ENCODE results near the gene COL23A1. TPM values are rescaled to one million over a fixed set of nuclear protein-coding genes. Genes with fewer than 3 reads are reported as not detected.
"Not testable (repeated sequence)": the region's sequence is repeated elsewhere in the genome, so short reads cannot be mapped to it uniquely, and the experiment has no call there.

COL23A1 gene
- polyA plus RNA-seq, 3 donors: 5.7 to 8.7 (median 7.7) TPM

GRCh38 chr5:178314961-178315820 is 275.0 kb downstream of the COL23A1 start:
- no peak for DNase-seq (ENCODE audit: extremely low read depth in 1 of 11, low read depth in 9 of 11, low spot score in 4 of 11)

- no peak for DNase-seq (ENCODE audit: extremely low read depth in 1 of 11, low read depth in 9 of 11, low spot score in 4 of 11)
Measured at GRCh38 chr5:178314061-178314660, 276.0 kb downstream of the COL23A1 start.

- DNase-seq (ENCODE audit: extremely low read depth in 1 of 11, low read depth in 9 of 11, low spot score in 4 of 11): no peak
Measured at GRCh38 chr5:178313316-178313715, 276.9 kb downstream of the COL23A1 start.

- no peak for DNase-seq (ENCODE audit: extremely low read depth in 1 of 11, low read depth in 9 of 11, low spot score in 4 of 11)
Measured at GRCh38 chr5:178312880-178313282, 277.3 kb downstream of the COL23A1 start.

GRCh38 chr5:178310130-178310865 is 279.9 kb downstream of the COL23A1 start:
- DNase-seq (ENCODE audit: extremely low read depth in 1 of 11, low read depth in 9 of 11, low spot score in 4 of 11): no peak

GRCh38 chr5:178309271-178310013 is 280.8 kb downstream of the COL23A1 start:
- no peak for DNase-seq (ENCODE audit: extremely low read depth in 1 of 11, low read depth in 9 of 11, low spot score in 4 of 11)

- DNase-seq (ENCODE audit: extremely low read depth in 1 of 11, low read depth in 9 of 11, low spot score in 4 of 11): no peak
Measured at GRCh38 chr5:178308541-178309092, 281.6 kb downstream of the COL23A1 start.

GRCh38 chr5:178307267-178308045 is 282.7 kb downstream of the COL23A1 start:
- DNase-seq (ENCODE audit: extremely low read depth in 1 of 11, low read depth in 9 of 11, low spot score in 4 of 11): no peak

- no peak for DNase-seq (ENCODE audit: extremely low read depth in 1 of 11, low read depth in 9 of 11, low spot score in 4 of 11)
Measured at GRCh38 chr5:178306430-178307225, 283.6 kb downstream of the COL23A1 start.

GRCh38 chr5:178305801-178306200 is 284.4 kb downstream of the COL23A1 start:
- no peak for DNase-seq (ENCODE audit: extremely low read depth in 1 of 11, low read depth in 9 of 11, low spot score in 4 of 11)

GRCh38 chr5:178304761-178305645 is 285.2 kb downstream of the COL23A1 start:
- no peak for DNase-seq (ENCODE audit: extremely low read depth in 1 of 11, low read depth in 9 of 11, low spot score in 4 of 11)

- no peak for DNase-seq (ENCODE audit: extremely low read depth in 1 of 11, low read depth in 9 of 11, low spot score in 4 of 11)
Measured at GRCh38 chr5:178304016-178304415, 286.2 kb downstream of the COL23A1 start.

- not testable (repeated sequence) for DNase-seq (ENCODE audit: extremely low read depth in 1 of 11, low read depth in 9 of 11, low spot score in 4 of 11)
Measured at GRCh38 chr5:178302321-178302720, 287.9 kb downstream of the COL23A1 start.

GRCh38 chr5:178301641-178302040 is 288.6 kb downstream of the COL23A1 start:
- no peak for DNase-seq (ENCODE audit: extremely low read depth in 1 of 11, low read depth in 9 of 11, low spot score in 4 of 11)

- DNase-seq (ENCODE audit: extremely low read depth in 1 of 11, low read depth in 9 of 11, low spot score in 4 of 11): no peak
Measured at GRCh38 chr5:178298283-178298807, 291.8 kb downstream of the COL23A1 start.

GRCh38 chr5:178297751-178298150 is 292.4 kb downstream of the COL23A1 start:
- no peak for DNase-seq (ENCODE audit: extremely low read depth in 1 of 11, low read depth in 9 of 11, low spot score in 4 of 11)
